Tibial nerve (tissue), 4 donors: ENCODE results near the gene FUT8. TPM values are rescaled to one million over a fixed set of nuclear protein-coding genes. Genes with fewer than 3 reads are reported as not detected.

Experiments used
- DNase-seq, 2 donors: peaks; one replicate each; pipeline ENCODE4 v3.0.0-alpha.2; 2019; ENCODE audit warnings: low spot score in 2 of 2
- H3K27ac ChIP-seq, 4 donors: fragments of 200-600 bp; sonication (generic) in 3 of 4; one replicate each; pipeline ENCODE4 v1.5.1; 2017 to 2019; ENCODE audit warnings: mild to moderate bottlenecking in 1 of 4
- H3K27me3 ChIP-seq, 2 donors: fragments of 200-600 bp; sonication (generic) in 1 of 2; one replicate each; pipeline versions ENCODE4 v1.5.1 to v1.6.0; 2017 to 2019
- H3K36me3 ChIP-seq, 3 donors: fragments of 200-600 bp; sonication (generic); one replicate each; pipeline ENCODE4 v1.5.1; 2018 to 2019
- H3K4me1 ChIP-seq, 4 donors: fragments of 200-600 bp; sonication (generic) in 3 of 4; one replicate each; pipeline ENCODE4 v1.5.1; 2017 to 2019
- H3K4me3 ChIP-seq, 4 donors: fragments of 200-600 bp; sonication (generic) in 3 of 4; one replicate each; pipeline ENCODE4 v1.5.1; 2017 to 2019; ENCODE audit warnings: mild to moderate bottlenecking in 1 of 4, moderate library complexity in 1 of 4
- H3K9me3 ChIP-seq, 4 donors: fragments of 200-600 bp; sonication (generic) in 3 of 4; one replicate each; pipeline ENCODE4 v1.5.1; 2017 to 2019
- CTCF ChIP-seq, 5 experiments: fragments of 200-600 bp in 3 of 5; fragments of 450-650 bp in 2 of 5; sonication (generic) in 3 of 5; IDR thresholded peaks; one replicate each; pipeline ENCODE4 v1.5.1; 2016 to 2019; ENCODE audit warnings: antibody characterized with exemption in 5 of 5, mild to moderate bottlenecking in 3 of 5, moderate library complexity in 2 of 5
- EP300 ChIP-seq, 2 donors: sonication (generic); formaldehyde crosslinking; IDR thresholded peaks; one replicate each; pipeline ENCODE4 v1.6.1; 2017; ENCODE audit warnings: antibody characterized with exemption in 2 of 2, mild to moderate bottlenecking in 1 of 2
- POLR2A ChIP-seq, 2 donors: fragments of 450-650 bp; IDR thresholded peaks; one replicate each; pipeline ENCODE4 v1.6.1; 2017; ENCODE audit warnings: antibody characterized with exemption in 2 of 2, mild to moderate bottlenecking in 2 of 2, moderate library complexity in 2 of 2
- WGBS, 2 donors: methylation state at CpG; one replicate each; pipeline ENCODE4 v1.1.5; 2018; 5-methylcytosine and 5-hydroxymethylcytosine counted together
- total RNA-seq, 4 donors: library from RNA; depleted of rRNA; stranded (reverse); fragments of >200 nt; gene quantifications; one replicate each; pipeline ENCODE4 v1.1.0, GENCODE V29; 2016

FUT8 gene
- total RNA-seq, 4 donors from 2014 or later: 69.6 to 114 (median 91.2) TPM

GRCh38 chr14:65506801-65507200, 94.3 kb downstream of the FUT8 start:
- 52 to 54% methylated on average over 6 of the region's 6 CpGs for WGBS, 2 donors
- no peak for DNase-seq
- Histone ChIP-seq H3K27ac (no peak overlapping the region), H3K4me1 (peaks cover 0 to 7% (median 0%) of the 10 kb centered on the region in 4 donors), H3K36me3 (peaks cover 0 to 8% (median 0%) of the 10 kb centered on the region in 3 donors), H3K4me3 (no peak overlapping the region), H3K9me3 (peaks cover 0 to 18% (median 8%) of the 10 kb centered on the region in 4 donors), H3K27me3 (no peaks in the 10 kb centered on the region)
- no peak for TF ChIP-seq POLR2A (IDR thresholded peaks at IDR 0.05)
- no peak for TF ChIP-seq CTCF (IDR thresholded peaks at IDR 0.05)
- TF ChIP-seq EP300 (IDR thresholded peaks at IDR 0.05): no peak

GRCh38 chr14:65509842-65510241, 97.3 kb downstream of the FUT8 start:
- peaks cover 0 to 18% (median 8%) of the 10 kb centered on the region in 4 donors for H3K9me3 ChIP-seq
- H3K4me3 ChIP-seq: no peak overlapping the region
- H3K36me3 ChIP-seq: peaks cover 0 to 8% (median 0%) of the 10 kb centered on the region in 3 donors
- 95% methylated on average over 3 of the region's 3 CpGs for WGBS, 2 donors
- no peaks in the 10 kb centered on the region for H3K4me1 ChIP-seq
- no peak for DNase-seq
- H3K27me3 ChIP-seq: no peaks in the 10 kb centered on the region
- TF ChIP-seq POLR2A (IDR thresholded peaks at IDR 0.05): no peak
- TF ChIP-seq CTCF (IDR thresholded peaks at IDR 0.05): no peak
- no peak for TF ChIP-seq EP300 (IDR thresholded peaks at IDR 0.05)
- H3K27ac ChIP-seq: no peak overlapping the region

GRCh38 chr14:65513671-65514070, 101.1 kb downstream of the FUT8 start:
- Histone ChIP-seq H3K4me1 (peaks cover 0 to 3% (median 0%) of the 10 kb centered on the region in 4 donors), H3K9me3 (peaks cover 0 to 13% (median 6%) of the 10 kb centered on the region in 4 donors), H3K27me3 (no peaks in the 10 kb centered on the region), H3K27ac (no peak overlapping the region), H3K36me3 (no peaks in the 10 kb centered on the region), H3K4me3 (no peak overlapping the region)
- 92 to 96% methylated on average over 5 of the region's 5 CpGs for WGBS, 2 donors
- no peak for DNase-seq
- TF ChIP-seq POLR2A (IDR thresholded peaks at IDR 0.05) (no peak), EP300 (IDR thresholded peaks at IDR 0.05) (no peak), CTCF (IDR thresholded peaks at IDR 0.05) (no peak)

- DNase-seq: no peak
- peaks cover 0 to 3% (median 0%) of the 10 kb centered on the region in 4 donors for H3K9me3 ChIP-seq
- TF ChIP-seq CTCF (IDR thresholded peaks at IDR 0.05) (no peak), EP300 (IDR thresholded peaks at IDR 0.05) (no peak), POLR2A (IDR thresholded peaks at IDR 0.05) (no peak)
- no peaks in the 10 kb centered on the region for H3K36me3 ChIP-seq
- no peaks in the 10 kb centered on the region for H3K27me3 ChIP-seq
- peaks cover 0 to 3% (median 0%) of the 10 kb centered on the region in 4 donors for H3K4me1 ChIP-seq
- no peak overlapping the region for H3K4me3 ChIP-seq
- H3K27ac ChIP-seq: no peak overlapping the region
Measured at GRCh38 chr14:65517635-65518542, 105.4 kb downstream of the FUT8 start.

GRCh38 chr14:65528069-65528468, 115.5 kb downstream of the FUT8 start:
- DNase-seq: no peak
- Histone ChIP-seq H3K4me1 (no peaks in the 10 kb centered on the region), H3K9me3 (peaks cover 0 to 34% (median 1%) of the 10 kb centered on the region in 4 donors), H3K4me3 (no peak overlapping the region), H3K27ac (no peak overlapping the region), H3K36me3 (peaks cover 0 to 29% (median 0%) of the 10 kb centered on the region in 3 donors), H3K27me3 (no peaks in the 10 kb centered on the region)
- TF ChIP-seq CTCF (IDR thresholded peaks at IDR 0.05) (no peak), POLR2A (IDR thresholded peaks at IDR 0.05) (no peak), EP300 (IDR thresholded peaks at IDR 0.05) (no peak)
- 93 to 99% methylated on average over 10 to 11 of the region's 11 CpGs for WGBS, 2 donors
